ENCODE results near the gene NAALADL2. TPM values are rescaled to one million over a fixed set of nuclear protein-coding genes. Genes with fewer than 3 reads are reported as not detected.

The NAALADL2 gene
- total RNA-seq, 4 donors from 2014 or later = 3.8 to 20.3 (median 8.6) TPM

DNA sequence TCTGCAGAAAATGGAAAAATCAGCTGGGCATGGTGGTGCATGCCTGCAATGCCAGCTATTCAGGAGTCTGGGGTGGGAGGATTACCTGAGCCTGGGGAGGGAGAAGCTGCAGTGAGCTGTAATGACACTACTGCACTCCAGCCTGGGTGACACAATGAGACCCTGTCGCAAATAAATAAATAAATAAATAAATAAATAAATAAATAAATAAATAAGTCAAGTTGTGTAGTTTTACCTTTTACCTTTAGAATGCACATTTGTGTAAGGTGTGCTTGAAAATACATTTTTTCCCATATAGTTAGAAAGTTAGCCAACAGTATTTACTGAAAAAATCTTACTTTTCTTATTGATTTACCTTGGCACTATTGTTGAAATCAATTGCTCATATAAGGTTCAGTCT, 515.6 kb downstream of the NAALADL2 start:
- no peaks in the 10 kb centered on the region for H3K36me3 ChIP-seq
- H3K27me3 ChIP-seq = no peaks in the 10 kb centered on the region
- no peak overlapping the region for H3K4me3 ChIP-seq
- no peak overlapping the region for H3K27ac ChIP-seq (replicated peaks in 1 of 4)
- H3K9me3 ChIP-seq = no peaks in the 10 kb centered on the region
- peaks cover 0 to 7% (median 3%) of the 10 kb centered on the region in 4 donors for H3K4me1 ChIP-seq
- intact Hi-C loops (cut with DNase I) = no loop called here
- no peak for DNase-seq (ENCODE audit: extremely low spot score)
- TF ChIP-seq, protein P1, sequence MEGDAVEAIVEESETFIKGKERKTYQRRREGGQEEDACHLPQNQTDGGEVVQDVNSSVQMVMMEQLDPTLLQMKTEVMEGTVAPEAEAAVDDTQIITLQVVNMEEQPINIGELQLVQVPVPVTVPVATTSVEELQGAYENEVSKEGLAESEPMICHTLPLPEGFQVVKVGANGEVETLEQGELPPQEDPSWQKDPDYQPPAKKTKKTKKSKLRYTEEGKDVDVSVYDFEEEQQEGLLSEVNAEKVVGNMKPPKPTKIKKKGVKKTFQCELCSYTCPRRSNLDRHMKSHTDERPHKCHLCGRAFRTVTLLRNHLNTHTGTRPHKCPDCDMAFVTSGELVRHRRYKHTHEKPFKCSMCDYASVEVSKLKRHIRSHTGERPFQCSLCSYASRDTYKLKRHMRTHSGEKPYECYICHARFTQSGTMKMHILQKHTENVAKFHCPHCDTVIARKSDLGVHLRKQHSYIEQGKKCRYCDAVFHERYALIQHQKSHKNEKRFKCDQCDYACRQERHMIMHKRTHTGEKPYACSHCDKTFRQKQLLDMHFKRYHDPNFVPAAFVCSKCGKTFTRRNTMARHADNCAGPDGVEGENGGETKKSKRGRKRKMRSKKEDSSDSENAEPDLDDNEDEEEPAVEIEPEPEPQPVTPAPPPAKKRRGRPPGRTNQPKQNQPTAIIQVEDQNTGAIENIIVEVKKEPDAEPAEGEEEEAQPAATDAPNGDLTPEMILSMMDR (IDR thresholded peaks at IDR 0.05) = no peak
- TF ChIP-seq POLR2A (IDR thresholded peaks at IDR 0.05; ENCODE audit: low read depth) (no peak), EP300 (IDR thresholded peaks at IDR 0.05) (no peak), POLR2AphosphoS5 (IDR thresholded peaks at IDR 0.05) (no peak)
- WGBS = 100% methylated on average over 1 of the region's 1 CpG

DNA sequence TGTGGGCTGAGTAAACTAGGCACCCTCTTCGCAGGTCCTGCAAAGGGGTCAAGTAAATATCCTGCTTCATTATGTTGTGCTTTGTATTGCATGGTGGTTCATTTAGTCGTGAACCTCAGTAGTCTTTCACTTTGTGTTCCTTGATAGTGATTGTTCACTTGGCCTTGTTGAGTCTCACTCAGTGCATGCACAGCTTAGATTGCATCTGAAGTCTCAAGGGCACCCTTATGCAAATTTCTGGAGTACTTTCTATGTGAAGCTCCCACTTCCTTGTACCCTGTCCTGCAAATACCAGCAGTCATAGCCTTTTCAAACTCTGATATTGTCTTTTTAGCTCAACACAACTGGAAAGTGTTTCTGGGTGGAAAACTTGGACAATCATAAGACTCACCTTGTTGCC, 519.2 kb downstream of the NAALADL2 start:
- Histone ChIP-seq H3K27ac (replicated peaks in 1 of 4) (no peak overlapping the region), H3K36me3 (no peaks in the 10 kb centered on the region), H3K9me3 (no peaks in the 10 kb centered on the region), H3K27me3 (no peaks in the 10 kb centered on the region), H3K4me3 (no peak overlapping the region), H3K4me1 (no peaks in the 10 kb centered on the region)
- TF ChIP-seq POLR2AphosphoS5 (IDR thresholded peaks at IDR 0.05) (no peak), EP300 (IDR thresholded peaks at IDR 0.05) (no peak), POLR2A (IDR thresholded peaks at IDR 0.05; ENCODE audit: low read depth) (no peak)
- TF ChIP-seq, protein P1 (IDR thresholded peaks at IDR 0.05) = no peak
- no peak for DNase-seq (ENCODE audit: extremely low spot score)
- intact Hi-C loops (cut with DNase I) = no loop called here
- 97% methylated on average over 2 of the region's 2 CpGs for WGBS

DNA sequence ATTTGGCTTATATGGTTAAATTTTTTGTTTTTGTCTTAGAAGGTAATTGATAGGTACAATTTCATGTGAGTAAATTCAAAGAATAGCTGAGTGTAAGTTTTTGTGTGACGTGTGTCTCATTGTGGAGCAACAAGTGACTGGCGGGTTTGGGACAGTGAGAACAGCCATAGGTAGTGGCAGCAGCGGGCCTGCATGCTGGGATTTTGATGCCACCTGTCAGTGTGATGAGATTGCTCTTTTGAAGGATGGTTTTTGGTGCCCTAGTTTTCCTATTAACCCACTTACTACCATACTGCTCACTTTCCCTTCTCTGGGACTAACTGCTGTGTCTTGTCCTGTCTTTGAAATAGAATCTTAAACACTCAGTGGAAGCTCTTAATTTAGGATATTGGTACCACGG, 522.6 kb downstream of the NAALADL2 start:
- Histone ChIP-seq H3K4me3 (no peak overlapping the region), H3K36me3 (no peaks in the 10 kb centered on the region), H3K27ac (replicated peaks in 1 of 4) (no peak overlapping the region), H3K9me3 (no peaks in the 10 kb centered on the region), H3K4me1 (no peaks in the 10 kb centered on the region), H3K27me3 (no peaks in the 10 kb centered on the region)
- WGBS = 91% methylated on average over 4 of the region's 4 CpGs
- intact Hi-C loops (cut with DNase I) = no loop called here
- no peak for DNase-seq (ENCODE audit: extremely low spot score)
- TF ChIP-seq POLR2AphosphoS5 (IDR thresholded peaks at IDR 0.05) (no peak), POLR2A (IDR thresholded peaks at IDR 0.05; ENCODE audit: low read depth) (no peak), EP300 (IDR thresholded peaks at IDR 0.05) (no peak)
- TF ChIP-seq, protein P1 (IDR thresholded peaks at IDR 0.05) = no peak

DNA sequence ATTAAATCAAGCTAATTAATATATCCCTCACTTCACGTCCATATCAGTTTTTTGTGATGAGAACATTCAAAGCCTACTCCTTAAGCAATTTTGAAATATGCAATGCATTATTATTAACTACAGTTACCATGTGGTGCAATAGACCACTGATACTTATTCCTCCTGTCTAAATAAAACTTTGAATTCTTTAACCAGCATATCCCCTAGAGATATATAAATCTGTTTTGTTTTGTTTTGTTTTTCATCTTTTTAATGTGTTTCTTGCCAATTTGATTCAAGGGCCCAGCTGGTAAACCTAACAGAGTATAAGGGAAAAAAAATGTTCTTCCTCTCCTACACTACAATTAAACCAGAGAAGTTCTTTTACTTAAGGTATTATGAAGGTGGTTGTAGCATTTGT, 524.2 kb downstream of the NAALADL2 start:
- intact Hi-C loops (cut with DNase I) = no loop called here

More for the DNA sequence above, 524.2 kb downstream of the NAALADL2 start:
- WGBS = 67% methylated on average over 1 of the region's 1 CpG
- Histone ChIP-seq H3K36me3 (no peaks in the 10 kb centered on the region), H3K9me3 (no peaks in the 10 kb centered on the region), H3K4me3 (no peak overlapping the region), H3K27me3 (no peaks in the 10 kb centered on the region), H3K27ac (replicated peaks in 1 of 4) (no peak overlapping the region), H3K4me1 (no peaks in the 10 kb centered on the region)
- no peak for DNase-seq (ENCODE audit: extremely low spot score)
- TF ChIP-seq, protein P1 (IDR thresholded peaks at IDR 0.05) = no peak
- TF ChIP-seq POLR2AphosphoS5 (IDR thresholded peaks at IDR 0.05) (no peak), POLR2A (IDR thresholded peaks at IDR 0.05; ENCODE audit: low read depth) (no peak), EP300 (IDR thresholded peaks at IDR 0.05) (no peak)
